ENCODE measurements around the gene MLLT10. TPM values are rescaled to one million over a fixed set of nuclear protein-coding genes. Genes with fewer than 3 reads are reported as not detected.

MLLT10 gene
- total and polyA plus RNA-seq, 10 of the 15 experiments (the other 5 are each of a cell fraction or from before 2014, with no cell fraction given), result 8.7 to 61.1 (median 28.5) TPM

DNA sequence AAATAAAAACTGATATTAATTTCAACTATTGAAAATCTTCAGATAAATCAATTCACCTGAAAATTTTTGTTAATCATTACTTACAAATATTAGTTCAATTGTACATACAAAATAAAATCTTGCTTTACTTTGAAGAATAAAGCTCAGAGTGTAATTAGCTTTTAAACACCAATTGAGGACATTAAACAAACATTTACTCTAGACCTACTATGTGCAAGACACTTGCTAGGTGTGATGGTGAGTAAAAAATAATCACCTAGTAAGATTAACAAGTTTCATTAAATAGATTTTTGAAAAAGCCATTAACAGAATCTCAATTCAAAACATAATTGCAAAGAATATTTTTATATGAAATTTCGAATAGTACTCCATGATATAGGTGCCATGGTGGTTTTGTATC lies 3.9 kb upstream of the MLLT10 start:
- in situ Hi-C loops (cut with MboI) (no loop called here), intact Hi-C loops (cut with micrococcal nuclease; ENCODE audit: unreplicated experiment) (no loop called here)
- Histone ChIP-seq H2AFZ (ENCODE audit: control insufficient read depth, low read depth, low read length) (no peak overlapping the region), H3K79me2 (ENCODE audit: control insufficient read depth, insufficient read depth, low read length) (peaks cover 4% of the 10 kb centered on the region), H3K4me2 (ENCODE audit: control insufficient read depth, insufficient read depth) (no peak overlapping the region), H3K4me1 (ENCODE audit: control insufficient read depth, insufficient read depth, low read length) (peaks cover 6% of the 10 kb centered on the region), H3K9ac (ENCODE audit: control insufficient read depth, insufficient read depth, low read length) (no peak overlapping the region), H3K4me3 (no peak overlapping the region), H3K36me3 (ENCODE audit: control insufficient read depth in 2 of 2, insufficient read depth in 2 of 2, low read length in 1 of 2) (no peaks in the 10 kb centered on the region), H3K9me3 (replicated peaks; ENCODE audit: control insufficient read depth, insufficient read depth, low read length) (no peaks in the 10 kb centered on the region), H3K27ac (ENCODE audit: control insufficient read depth, insufficient read depth) (no peak overlapping the region), H4K20me1 (ENCODE audit: control insufficient read depth, insufficient read depth) (no peaks in the 10 kb centered on the region), H3K27me3 (replicated peaks in 1 of 2; ENCODE audit: control insufficient read depth in 2 of 2, insufficient read depth in 2 of 2, low read length in 1 of 2) (peaks cover 0 to 4% of the 10 kb centered on the region in 2 experiments; a peak in 1 of 4 replicates)
- BruUV-seq (replicated peaks), result no TSS peak
- WGBS (ENCODE audit: insufficient coverage, insufficient replicate concordance, low lambda C conversion rate, missing lambda C conversion rate), result 0% methylated on average over 1 of the region's 1 CpG
- CTCF ChIA-PET, result interaction anchor here (1.0 kb wide), 1 partner anchor 12 kb away, joined by 3 read pairs; no protein-coding TSS in a partner anchor
- POLR2A ChIA-PET, result interaction anchor here (0.6 kb wide), 1 partner anchor 1007 kb away, joined by 8 read pairs; no protein-coding TSS in a partner anchor
- ATAC-seq (no peak), FAIRE-seq (no peak), DNase-seq (ENCODE audit: low read depth, low spot score) (no peak)
- SMC1A ChIA-PET (ENCODE audit: uncharacterized antibody, unreplicated experiment), result interaction anchor here (1.3 to 1.7 kb wide), 2 partner anchors 10 to 201 kb away, joined by 3 to 4 read pairs; no protein-coding TSS in a partner anchor
- no peak for TF ChIP-seq EZH2 (IDR thresholded peaks at IDR 0.05; ENCODE audit: borderline replicate concordance, control insufficient read depth, low read depth, low read length)
- TF ChIP-seq BHLHE40 (IDR thresholded peaks at IDR 0.05; ENCODE audit: borderline replicate concordance in 1 of 2, low read depth in 2 of 2, low read length in 1 of 2), result no peak
- TF ChIP-seq SMC3 (IDR thresholded peaks at IDR 0.05; ENCODE audit: borderline replicate concordance, low read length), result no peak
- TF ChIP-seq, protein P1, sequence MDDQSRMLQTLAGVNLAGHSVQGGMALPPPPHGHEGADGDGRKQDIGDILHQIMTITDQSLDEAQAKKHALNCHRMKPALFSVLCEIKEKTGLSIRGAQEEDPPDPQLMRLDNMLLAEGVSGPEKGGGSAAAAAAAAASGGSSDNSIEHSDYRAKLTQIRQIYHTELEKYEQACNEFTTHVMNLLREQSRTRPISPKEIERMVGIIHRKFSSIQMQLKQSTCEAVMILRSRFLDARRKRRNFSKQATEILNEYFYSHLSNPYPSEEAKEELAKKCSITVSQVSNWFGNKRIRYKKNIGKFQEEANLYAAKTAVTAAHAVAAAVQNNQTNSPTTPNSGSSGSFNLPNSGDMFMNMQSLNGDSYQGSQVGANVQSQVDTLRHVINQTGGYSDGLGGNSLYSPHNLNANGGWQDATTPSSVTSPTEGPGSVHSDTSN (IDR thresholded peaks at IDR 0.05; ENCODE audit: insufficient replicate concordance, low read depth, low read length), result no peak
- TF ChIP-seq MYB (IDR thresholded peaks at IDR 0.05; ENCODE audit: borderline replicate concordance, low read depth, low read length), result no peak
- RAD21 ChIA-PET (ENCODE audit: unreplicated experiment), result interaction anchor here (1.2 kb wide), 1 partner anchor 195 kb away, joined by 4 read pairs; no protein-coding TSS in a partner anchor

Measured in GM12878 (cell line).